ENCODE data around the gene FBXW7. TPM values are rescaled to one million over a fixed set of nuclear protein-coding genes. Genes with fewer than 3 reads are reported as not detected.

Gene FBXW7
- 10 to 100 TPM; 26.7 to 29.2 TPM for total RNA-seq

- Mint-ChIP-seq H3K4me3 (peak within 1 kb of the TSS; percentile 87), H3K27me3 (ENCODE audit: low read depth) (no peaks in the 10 kb centered on the region), H3K36me3 (ENCODE audit: low read depth) (peaks cover 24% of the 10 kb centered on the region), H3K4me1 (ENCODE audit: low read depth) (peaks cover 56% of the 10 kb centered on the region), H3K9me3 (no peaks in the 10 kb centered on the region), H3K27ac (peak within 1 kb of the TSS; percentile 97)
- DNase-seq, result peak; percentile 100
- intact Hi-C loops (cut with micrococcal nuclease), result loop anchor here (1.0 to 10.0 kb wide), 17 partner anchors 14 to 1437 kb away; partner anchors contain the start of genes ARFIP1, FHIP1A, GATB and RPS3A
- CTCF ChIA-PET, result interaction anchor here (0.6 to 2.0 kb wide), 5 partner anchors 9 to 243 kb away, joined by 3 to 7 read pairs (median 4); partner anchors contain the start of genes ARFIP1 and TIGD4
Measured at GRCh38 chr4:152535903-152536544, at the start of gene FBXW7. TSS of gene FBXW7 (minus strand) at chr4:152536092. CDS start at chr4:152411803, 124,289 bp downstream.

GRCh38 chr4:152585023-152585441, 49.1 kb upstream of the FBXW7 start:
- intact Hi-C loops (cut with micrococcal nuclease), result loop anchor here (1.0 kb wide), 1 partner anchor 49 kb away; the partner anchor contains the start of gene FBXW7
- peak overlapping the region; percentile 22 for H3K4me3 Mint-ChIP-seq

GRCh38 chr4:152581536-152582160, 45.8 kb upstream of the FBXW7 start:
- Mint-ChIP-seq H3K27me3 (ENCODE audit: low read depth) (no peaks in the 10 kb centered on the region), H3K27ac (no peak overlapping the region), H3K36me3 (ENCODE audit: low read depth) (no peaks in the 10 kb centered on the region), H3K4me3 (no peak overlapping the region), H3K9me3 (peaks cover 2% of the 10 kb centered on the region), H3K4me1 (ENCODE audit: low read depth) (no peaks in the 10 kb centered on the region)
- intact Hi-C loops (cut with micrococcal nuclease), result no loop called here
- DNase-seq, result no peak
- CTCF ChIA-PET, result no interaction called here

More at GRCh38 chr4:152585023-152585441, 49.1 kb upstream of the FBXW7 start:
- H3K4me1 Mint-ChIP-seq (ENCODE audit: low read depth), result no peaks in the 10 kb centered on the region
- H3K36me3 Mint-ChIP-seq (ENCODE audit: low read depth), result no peaks in the 10 kb centered on the region
- no peaks in the 10 kb centered on the region for H3K27me3 Mint-ChIP-seq (ENCODE audit: low read depth)
- no peak for DNase-seq
- CTCF ChIA-PET, result interaction anchor here (0.9 kb wide), 1 partner anchor 194 kb away, joined by 3 read pairs; the partner anchor contains the start of genes ARFIP1 and TIGD4
- H3K9me3 Mint-ChIP-seq, result peaks cover 5% of the 10 kb centered on the region
- peak overlapping the region; percentile 66 for H3K27ac Mint-ChIP-seq

- Mint-ChIP-seq H3K4me3 (no peak overlapping the region), H3K36me3 (ENCODE audit: low read depth) (no peaks in the 10 kb centered on the region), H3K4me1 (ENCODE audit: low read depth) (no peaks in the 10 kb centered on the region), H3K27ac (no peak overlapping the region), H3K9me3 (no peaks in the 10 kb centered on the region), H3K27me3 (ENCODE audit: low read depth) (no peaks in the 10 kb centered on the region)
- DNase-seq, result no peak
- CTCF ChIA-PET, result interaction anchor here (1.5 kb wide), 1 partner anchor 78 kb away, joined by 5 read pairs; no protein-coding TSS in a partner anchor
- intact Hi-C loops (cut with micrococcal nuclease), result no loop called here
Measured at GRCh38 chr4:152579916-152580315, 44.0 kb upstream of the FBXW7 start.

- DNase-seq, result no peak
- no peak overlapping the region for H3K4me3 Mint-ChIP-seq
- H3K27ac Mint-ChIP-seq, result no peak overlapping the region
- CTCF ChIA-PET, result interaction anchor here (1.4 kb wide), 1 partner anchor 78 kb away, joined by 10 read pairs; no protein-coding TSS in a partner anchor
- intact Hi-C loops (cut with micrococcal nuclease), result no loop called here
- H3K4me1 Mint-ChIP-seq (ENCODE audit: low read depth), result no peaks in the 10 kb centered on the region
- no peaks in the 10 kb centered on the region for H3K36me3 Mint-ChIP-seq (ENCODE audit: low read depth)
- H3K27me3 Mint-ChIP-seq (ENCODE audit: low read depth), result no peaks in the 10 kb centered on the region
- no peaks in the 10 kb centered on the region for H3K9me3 Mint-ChIP-seq
Measured at GRCh38 chr4:152579107-152579764, 43.3 kb upstream of the FBXW7 start.

GRCh38 chr4:152578670-152579069, 42.8 kb upstream of the FBXW7 start:
- no peaks in the 10 kb centered on the region for H3K4me1 Mint-ChIP-seq (ENCODE audit: low read depth)
- intact Hi-C loops (cut with micrococcal nuclease), result no loop called here
- no peaks in the 10 kb centered on the region for H3K27me3 Mint-ChIP-seq (ENCODE audit: low read depth)
- H3K4me3 Mint-ChIP-seq, result no peak overlapping the region
- DNase-seq, result no peak
- H3K9me3 Mint-ChIP-seq, result no peaks in the 10 kb centered on the region
- no peak overlapping the region for H3K27ac Mint-ChIP-seq
- no peaks in the 10 kb centered on the region for H3K36me3 Mint-ChIP-seq (ENCODE audit: low read depth)
- CTCF ChIA-PET, result interaction anchor here (1.4 kb wide), 1 partner anchor 77 kb away, joined by 10 read pairs; no protein-coding TSS in a partner anchor

- CTCF ChIA-PET, result interaction anchor here (0.6 to 1.4 kb wide), 3 partner anchors 76 to 395 kb away, joined by 3 to 10 read pairs (median 3); no protein-coding TSS in a partner anchor
- Mint-ChIP-seq H3K4me3 (no peak overlapping the region), H3K4me1 (ENCODE audit: low read depth) (no peaks in the 10 kb centered on the region), H3K27ac (no peak overlapping the region), H3K9me3 (no peaks in the 10 kb centered on the region), H3K36me3 (ENCODE audit: low read depth) (no peaks in the 10 kb centered on the region), H3K27me3 (ENCODE audit: low read depth) (no peaks in the 10 kb centered on the region)
- DNase-seq, result no peak
- intact Hi-C loops (cut with micrococcal nuclease), result no loop called here
Measured at GRCh38 chr4:152577708-152578396, 42.0 kb upstream of the FBXW7 start.

- H3K27me3 Mint-ChIP-seq (ENCODE audit: low read depth), result no peaks in the 10 kb centered on the region
- CTCF ChIA-PET, result interaction anchor here (0.6 to 1.2 kb wide), 2 partner anchors 78 to 112 kb away, joined by 3 to 4 read pairs; no protein-coding TSS in a partner anchor
- DNase-seq, result no peak
- H3K4me3 Mint-ChIP-seq, result no peak overlapping the region
- H3K36me3 Mint-ChIP-seq (ENCODE audit: low read depth), result no peaks in the 10 kb centered on the region
- no peaks in the 10 kb centered on the region for H3K9me3 Mint-ChIP-seq
- no peaks in the 10 kb centered on the region for H3K4me1 Mint-ChIP-seq (ENCODE audit: low read depth)
- intact Hi-C loops (cut with micrococcal nuclease), result no loop called here
- H3K27ac Mint-ChIP-seq, result no peak overlapping the region
Measured at GRCh38 chr4:152575533-152575932, 39.6 kb upstream of the FBXW7 start.

- DNase-seq, result no peak
- H3K9me3 Mint-ChIP-seq, result no peaks in the 10 kb centered on the region
- no peak overlapping the region for H3K4me3 Mint-ChIP-seq
- H3K4me1 Mint-ChIP-seq (ENCODE audit: low read depth), result no peaks in the 10 kb centered on the region
- intact Hi-C loops (cut with micrococcal nuclease), result no loop called here
- no peaks in the 10 kb centered on the region for H3K27me3 Mint-ChIP-seq (ENCODE audit: low read depth)
- H3K27ac Mint-ChIP-seq, result no peak overlapping the region
- CTCF ChIA-PET, result interaction anchor here (0.7 to 1.6 kb wide), 2 partner anchors 72 to 215 kb away, joined by 3 to 7 read pairs; no protein-coding TSS in a partner anchor
- no peaks in the 10 kb centered on the region for H3K36me3 Mint-ChIP-seq (ENCODE audit: low read depth)
Measured at GRCh38 chr4:152573861-152574260, 38.0 kb upstream of the FBXW7 start.

- intact Hi-C loops (cut with micrococcal nuclease), result no loop called here
- CTCF ChIA-PET, result no interaction called here
- DNase-seq, result no peak
- H3K4me1 Mint-ChIP-seq (ENCODE audit: low read depth), result no peaks in the 10 kb centered on the region
- no peak overlapping the region for H3K27ac Mint-ChIP-seq
- no peak overlapping the region for H3K4me3 Mint-ChIP-seq
- H3K9me3 Mint-ChIP-seq, result no peaks in the 10 kb centered on the region
- H3K36me3 Mint-ChIP-seq (ENCODE audit: low read depth), result no peaks in the 10 kb centered on the region
- H3K27me3 Mint-ChIP-seq (ENCODE audit: low read depth), result no peaks in the 10 kb centered on the region
Measured at GRCh38 chr4:152572417-152573086, 36.7 kb upstream of the FBXW7 start.

GRCh38 chr4:152571770-152572169, 35.9 kb upstream of the FBXW7 start:
- no peaks in the 10 kb centered on the region for H3K36me3 Mint-ChIP-seq (ENCODE audit: low read depth)
- no peaks in the 10 kb centered on the region for H3K4me1 Mint-ChIP-seq (ENCODE audit: low read depth)
- CTCF ChIA-PET, result no interaction called here
- no peaks in the 10 kb centered on the region for H3K27me3 Mint-ChIP-seq (ENCODE audit: low read depth)
- no peak overlapping the region for H3K27ac Mint-ChIP-seq
- DNase-seq, result no peak
- H3K4me3 Mint-ChIP-seq, result no peak overlapping the region
- no peaks in the 10 kb centered on the region for H3K9me3 Mint-ChIP-seq
- intact Hi-C loops (cut with micrococcal nuclease), result no loop called here

All from activated naive CD4-positive, alpha-beta T cell treated with anti-CD3 and anti-CD28 coated beads for 36 hours (primary cell).